H1 (cell line): Measurements from ENCODE around the gene UNC80. TPM values are rescaled to one million over a fixed set of nuclear protein-coding genes. Genes with fewer than 3 reads are reported as not detected.

Experiments used
- KDM5A ChIP-seq: fragments of 200-600 bp; IDR thresholded peaks from 2 replicates; pipeline ENCODE4 v1.7.1; 2012; ENCODE audit warnings: mild to moderate bottlenecking, low read length, inconsistent platforms, mixed read lengths
- polyA plus RNA-seq, 7 experiments: library from polyadenylated mRNA; depleted of rRNA in 3 of 7; stranded (reverse) in 5 of 7; unstranded in 2 of 7; fragments of >200 nt in 5 of 7; fragments of 200-250 nt in 2 of 7; gene quantifications; 1 replicate in 5 of 7; 2 replicates in 1 of 7; 4 replicates in 1 of 7; pipeline versions ENCODE4 v1.2.1 to v1.2.3, GENCODE V29; 2011 to 2013; ENCODE audit warnings: missing spikeins in 2 of 7, mixed read lengths in 2 of 7
- total RNA-seq: library from RNA; stranded (reverse); fragmentation: NEBNext Ultra II Directional; extraction: Animal tissue kit (Norgen Biotek cat#: 25700); gene quantifications from 2 replicates; pipeline ENCODE4 v1.2.1, GENCODE V29; 2021
- TF ChIP-seq, protein P1 (sequence below): IDR thresholded peaks from 2 replicates; pipeline ENCODE4 v1.6.1; 2012; ENCODE audit warnings: inconsistent platforms

The UNC80 gene
- total and polyA plus RNA-seq, 2 of the 8 experiments (the other 6 are each of a cell fraction or from before 2014, with no cell fraction given) = 0.53 to 0.56 TPM

- TF ChIP-seq, protein P1, sequence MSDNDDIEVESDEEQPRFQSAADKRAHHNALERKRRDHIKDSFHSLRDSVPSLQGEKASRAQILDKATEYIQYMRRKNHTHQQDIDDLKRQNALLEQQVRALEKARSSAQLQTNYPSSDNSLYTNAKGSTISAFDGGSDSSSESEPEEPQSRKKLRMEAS = 0 out of 2 replicates have a peak, but pooled peaks have one; percentile 23
- no peak for TF ChIP-seq KDM5A
These were observed 93.2 kb downstream of the UNC80 start (continued) for GRCh38 chr2:209864716-209865295.
